GM12891 (cell line): ENCODE results near the gene PLEKHG2.

Experiments used
- POLR2A ChIP-seq: IDR thresholded peaks from 2 replicates; pipeline ENCODE4 v1.6.1; 2011; ENCODE audit warnings: low read depth, low read length, control low read depth
- SPI1 ChIP-seq: IDR thresholded peaks from 2 replicates; pipeline ENCODE4 v1.6.1; 2011; ENCODE audit warnings: low read depth, low read length, control low read depth

GRCh38 chr19:39473443-39473960 is 61.0 kb downstream of the PLEKHG2 start:
- TF ChIP-seq POLR2A (no peak), SPI1 (no peak)
